Measurements from ENCODE around the gene PLXDC2.

Gene PLXDC2

GRCh38 chr10:20232079-20232705 lies 416.0 kb downstream of the PLXDC2 start:
- no peak for DNase-seq

- DNase-seq, result no peak
Observed at GRCh38 chr10:20233423-20233822, 417.2 kb downstream of the PLXDC2 start.

GRCh38 chr10:20234579-20234978 lies 418.3 kb downstream of the PLXDC2 start:
- DNase-seq, result no peak

- no peak for DNase-seq
Observed at GRCh38 chr10:20237091-20237570, 420.9 kb downstream of the PLXDC2 start.

GRCh38 chr10:20237586-20237985 lies 421.4 kb downstream of the PLXDC2 start:
- DNase-seq, result no peak

- DNase-seq, result no peak
Observed at GRCh38 chr10:20240643-20241042, 424.4 kb downstream of the PLXDC2 start.

- no peak for DNase-seq
Observed at GRCh38 chr10:20247454-20247853, 431.2 kb downstream of the PLXDC2 start.

GRCh38 chr10:20247891-20248708 lies 431.9 kb downstream of the PLXDC2 start:
- no peak for DNase-seq

- DNase-seq, result no peak
Observed at GRCh38 chr10:20254078-20254477, 437.8 kb downstream of the PLXDC2 start.

- DNase-seq, result no peak
Observed at GRCh38 chr10:20254497-20254896, 438.3 kb downstream of the PLXDC2 start.

GRCh38 chr10:20256969-20257368 lies 440.7 kb downstream of the PLXDC2 start:
- no peak for DNase-seq

GRCh38 chr10:20257422-20257821 lies 441.2 kb downstream of the PLXDC2 start:
- DNase-seq, result no peak

- no peak for DNase-seq
Observed at GRCh38 chr10:20265146-20265545, 448.9 kb downstream of the PLXDC2 start.

- DNase-seq, result no peak
Observed at GRCh38 chr10:20267734-20268133, 451.5 kb downstream of the PLXDC2 start.

GRCh38 chr10:20271490-20271889 lies 455.3 kb downstream of the PLXDC2 start:
- no peak for DNase-seq

- no peak for DNase-seq
Observed at GRCh38 chr10:20272608-20273007, 456.4 kb downstream of the PLXDC2 start.

GRCh38 chr10:20274571-20274970 lies 458.3 kb downstream of the PLXDC2 start:
- no peak for DNase-seq

- DNase-seq, result no peak
Observed at GRCh38 chr10:20276127-20276979, 460.1 kb downstream of the PLXDC2 start.

GRCh38 chr10:20277820-20278219 lies 461.6 kb downstream of the PLXDC2 start:
- DNase-seq, result no peak

- no peak for DNase-seq
Observed at GRCh38 chr10:20281579-20281978, 465.3 kb downstream of the PLXDC2 start.

- no peak for DNase-seq
Observed at GRCh38 chr10:20287586-20287985, 471.4 kb downstream of the PLXDC2 start.

- no peak for DNase-seq
Observed at GRCh38 chr10:20288060-20288459, 471.8 kb downstream of the PLXDC2 start.

GRCh38 chr10:20289070-20289828 lies 473.0 kb downstream of the PLXDC2 start:
- DNase-seq, result no peak

Data from NCI-H2171 (cell line).